GM23248 (cell line): ENCODE data around the gene SMCP. TPM values are rescaled to one million over a fixed set of nuclear protein-coding genes. Genes with fewer than 3 reads are reported as not detected.

ENCODE experiments used
- DNase-seq: peaks from one replicate; pipeline ENCODE4 v3.0.0-alpha.2; 2015
- H2AFZ ChIP-seq: fragments of 200-600 bp; sonication (generic); 2 replicates; pipeline ENCODE4 v1.6.1; 2016; ENCODE audit warnings: antibody characterized with exemption
- H3F3A ChIP-seq: fragments of 200-600 bp; sonication (generic); 2 replicates; pipeline ENCODE4 v1.6.1; 2016; ENCODE audit warnings: mild to moderate bottlenecking, antibody characterized with exemption, mixed run types; ENCODE audit not compliant: insufficient read depth
- H3K27ac ChIP-seq: fragments of 200-600 bp; sonication (generic); 2 replicates; pipeline ENCODE4 v1.5.1; 2016; ENCODE audit warnings: mild to moderate bottlenecking
- H3K27me3 ChIP-seq: fragments of 200-600 bp; sonication (generic); replicated peaks from 2 replicates; pipeline ENCODE4 v1.6.1; 2016; ENCODE audit warnings: mild to moderate bottlenecking; ENCODE audit not compliant: insufficient read depth
- H3K36me3 ChIP-seq: fragments of 200-600 bp; sonication (generic); 2 replicates; pipeline ENCODE4 v1.6.1; 2016; ENCODE audit warnings: low read depth, mild to moderate bottlenecking
- H3K4me1 ChIP-seq: fragments of 200-600 bp; sonication (generic); 2 replicates; pipeline ENCODE4 v1.6.1; 2016; ENCODE audit warnings: mild to moderate bottlenecking; ENCODE audit not compliant: insufficient read depth
- H3K4me2 ChIP-seq: fragments of 200-600 bp; sonication (generic); one replicate; pipeline ENCODE4 v1.6.1; 2016; ENCODE audit warnings: mild to moderate bottlenecking; ENCODE audit not compliant: unreplicated experiment
- H3K4me3 ChIP-seq: fragments of 200-600 bp; sonication (generic); 2 replicates; pipeline ENCODE4 v1.5.1; 2016; ENCODE audit warnings: mild to moderate bottlenecking
- H3K79me2 ChIP-seq: fragments of 200-600 bp; sonication (generic); 2 replicates; pipeline ENCODE4 v1.6.1; 2016; ENCODE audit warnings: mild to moderate bottlenecking; ENCODE audit not compliant: insufficient read depth
- H3K9ac ChIP-seq: fragments of 200-600 bp; sonication (generic); 2 replicates; pipeline ENCODE4 v1.6.1; 2016; ENCODE audit warnings: mild to moderate bottlenecking
- H3K9me2 ChIP-seq: fragments of 200-600 bp; sonication (generic); 2 replicates; pipeline ENCODE4 v1.6.1; 2016; ENCODE audit warnings: mixed run types, mild to moderate bottlenecking, moderate library complexity; ENCODE audit not compliant: insufficient read depth
- H3K9me3 ChIP-seq: fragments of 200-600 bp; sonication (generic); one replicate; pipeline ENCODE4 v1.6.1; 2017; ENCODE audit warnings: low read depth
- H4K20me1 ChIP-seq: fragments of 200-600 bp; sonication (generic); 2 replicates; pipeline ENCODE4 v1.6.0; 2016; ENCODE audit not compliant: insufficient read depth
- EZH2 ChIP-seq: fragments of 200-600 bp; sonication (generic); IDR thresholded peaks from 2 replicates; pipeline ENCODE4 v1.6.1; 2018; ENCODE audit warnings: antibody characterized with exemption, mild to moderate bottlenecking; ENCODE audit not compliant: insufficient read depth, poor library complexity, severe bottlenecking
- EZH2phosphoT487 ChIP-seq: fragments of 200-600 bp; sonication (generic); IDR thresholded peaks from 2 replicates; pipeline ENCODE4 v1.6.1; 2018; ENCODE audit warnings: antibody characterized with exemption, moderate library complexity, mild to moderate bottlenecking, low read depth; ENCODE audit not compliant: insufficient read depth
- WGBS, 2 experiments: methylation state at CpG; one replicate each; pipeline ENCODE4 v1.1.6; 2015 to 2017; ENCODE audit warnings: low lambda C conversion rate in 2 of 2, low coverage in 1 of 2; ENCODE audit errors: missing lambda C conversion rate in 2 of 2; 5-methylcytosine and 5-hydroxymethylcytosine counted together
- in situ Hi-C: fragments of 300-500 bp; cut with MboI; formaldehyde crosslinking; loops from 2 replicates; pipeline ENCODE4 v1.15.0; 2020
- polyA plus RNA-seq: library from polyadenylated mRNA; unstranded; fragments of >200 nt; fragmentation: Nextera tagmentation; extraction: Ambion mirVana; gene quantifications from 2 replicates; pipeline ENCODE4 v1.2.1, GENCODE V29; 2016
- total RNA-seq: library from RNA; depleted of rRNA; stranded (reverse); fragments of >200 nt; shearing (Covaris generic); gene quantifications from 2 replicates; pipeline ENCODE4 v1.2.3, GENCODE V29; 2014

The SMCP gene
- total and polyA plus RNA-seq, 2 experiments from 2014 or later: not detected

DNA sequence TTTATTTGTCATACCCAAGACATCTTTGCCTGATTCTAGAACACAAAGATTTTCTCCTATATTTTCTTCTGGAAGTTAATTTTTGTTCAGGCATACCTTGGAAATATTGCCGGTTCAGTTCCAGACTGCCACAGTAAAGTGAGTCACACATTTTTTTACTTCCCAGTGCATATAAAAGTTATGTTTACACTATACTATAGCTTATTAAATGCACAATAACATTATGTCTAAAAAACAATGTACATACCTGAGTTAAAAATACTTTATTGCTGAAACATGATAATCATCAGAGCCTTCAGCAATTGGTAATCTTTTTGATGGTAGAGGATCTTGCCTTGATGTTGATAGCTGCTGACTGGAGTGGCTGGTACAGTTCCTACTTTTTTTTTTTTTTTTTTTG, 10.0 kb downstream of the SMCP start:
- H3K9ac ChIP-seq: no peak overlapping the region
- no peak overlapping the region for H2AFZ ChIP-seq
- H3K9me2 ChIP-seq: no peaks in the 10 kb centered on the region
- peaks cover 19% of the 10 kb centered on the region for H3K4me1 ChIP-seq
- no peak overlapping the region for H3K27ac ChIP-seq
- H3K4me2 ChIP-seq: no peak overlapping the region
- H3K4me3 ChIP-seq: no peak overlapping the region
- H3K79me2 ChIP-seq: no peaks in the 10 kb centered on the region
- H3K27me3 ChIP-seq: no peaks in the 10 kb centered on the region
- in situ Hi-C loops: no loop called here
- H3F3A ChIP-seq: peaks cover 24% of the 10 kb centered on the region
- TF ChIP-seq EZH2phosphoT487 (no peak), EZH2 (no peak)
- no peak for DNase-seq
- H3K9me3 ChIP-seq: no peaks in the 10 kb centered on the region
- H4K20me1 ChIP-seq: no peaks in the 10 kb centered on the region
- H3K36me3 ChIP-seq: no peaks in the 10 kb centered on the region
- 60 to 63% methylated on average over 1 of the region's 1 CpG for WGBS, 2 experiments

DNA sequence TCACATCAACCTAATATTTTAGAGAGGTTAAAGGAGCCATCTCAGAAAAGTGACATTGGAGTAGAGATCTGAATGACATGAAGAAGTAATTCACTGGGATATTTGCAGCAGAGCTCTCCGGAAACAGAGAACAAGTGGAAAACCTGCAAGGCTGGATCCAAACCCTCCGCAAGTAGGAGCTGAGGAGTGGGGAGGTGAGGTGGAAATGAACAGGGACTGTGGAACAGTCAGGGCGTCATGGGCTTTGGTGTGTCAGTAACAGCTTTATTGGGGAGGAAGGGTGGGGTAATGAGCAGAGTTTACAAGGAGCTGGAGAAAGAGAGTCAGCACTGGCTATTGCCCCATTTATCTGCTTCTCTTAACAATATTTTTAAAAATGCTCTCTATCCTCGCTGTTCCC, 20.9 kb downstream of the SMCP start:
- Histone ChIP-seq H3K9me3 (no peaks in the 10 kb centered on the region), H3K4me2 (no peak overlapping the region), H3F3A (no peaks in the 10 kb centered on the region), H2AFZ (no peak overlapping the region), H3K9ac (no peak overlapping the region), H3K4me3 (no peak overlapping the region), H4K20me1 (no peaks in the 10 kb centered on the region), H3K27ac (no peak overlapping the region), H3K27me3 (no peaks in the 10 kb centered on the region), H3K79me2 (no peaks in the 10 kb centered on the region), H3K9me2 (no peaks in the 10 kb centered on the region), H3K36me3 (no peaks in the 10 kb centered on the region), H3K4me1 (no peaks in the 10 kb centered on the region)
- WGBS, 2 experiments: 83 to 84% methylated on average over 4 of the region's 4 CpGs
- TF ChIP-seq EZH2phosphoT487 (no peak), EZH2 (no peak)
- no peak for DNase-seq
- in situ Hi-C loops: no loop called here

DNA sequence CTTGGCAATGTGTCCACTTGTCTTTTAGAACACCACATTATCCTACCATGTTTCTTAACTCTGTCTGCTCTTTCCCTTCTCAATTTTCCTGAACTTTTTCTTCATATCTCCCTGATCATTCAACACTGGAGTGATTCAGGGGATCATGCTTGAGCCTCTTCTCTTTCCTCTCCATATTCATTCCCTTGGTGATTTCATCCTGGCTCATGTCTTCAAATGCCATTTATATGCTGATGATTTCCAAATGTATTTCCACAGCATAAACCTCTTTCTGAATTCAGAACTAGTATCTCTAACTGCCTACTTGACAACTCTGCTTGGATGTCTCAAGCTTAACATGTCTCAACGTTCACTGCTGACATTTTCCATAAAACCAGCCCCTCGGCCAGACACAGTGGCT, 21.8 kb downstream of the SMCP start:
- Histone ChIP-seq H3K9me3 (no peaks in the 10 kb centered on the region), H3F3A (peaks cover 2% of the 10 kb centered on the region), H3K27me3 (no peaks in the 10 kb centered on the region), H3K27ac (no peak overlapping the region), H2AFZ (no peak overlapping the region), H4K20me1 (no peaks in the 10 kb centered on the region), H3K4me2 (no peak overlapping the region), H3K9ac (no peak overlapping the region), H3K9me2 (no peaks in the 10 kb centered on the region), H3K4me1 (peaks cover 2% of the 10 kb centered on the region), H3K36me3 (no peaks in the 10 kb centered on the region), H3K79me2 (no peaks in the 10 kb centered on the region), H3K4me3 (no peak overlapping the region)
- TF ChIP-seq EZH2 (no peak), EZH2phosphoT487 (no peak)
- in situ Hi-C loops: no loop called here
- no peak for DNase-seq
- 75 to 76% methylated on average over 2 of the region's 2 CpGs for WGBS, 2 experiments

DNA sequence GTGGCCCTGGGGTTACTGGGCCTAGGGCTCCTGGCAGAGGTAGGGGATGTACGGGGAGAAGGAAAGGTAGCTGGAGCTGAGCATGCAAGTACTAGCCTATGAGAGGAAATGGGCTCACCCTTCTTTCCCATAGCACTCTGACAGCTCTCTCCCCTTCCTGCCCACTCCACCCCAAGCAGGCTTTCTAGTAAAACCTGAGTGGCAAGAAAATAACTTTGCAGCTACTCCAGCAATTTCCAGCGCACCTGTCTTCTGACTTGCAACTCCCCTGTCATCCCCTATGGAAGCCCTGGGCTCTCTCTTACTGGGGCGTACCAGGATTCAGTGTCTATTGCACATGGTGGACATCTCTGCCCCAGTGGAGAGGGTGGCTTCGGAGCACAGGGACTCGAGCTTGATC, 23.5 kb downstream of the SMCP start:
- DNase-seq: no peak
- no peak overlapping the region for H3K4me2 ChIP-seq
- H3K4me1 ChIP-seq: peaks cover 19% of the 10 kb centered on the region
- no peak overlapping the region for H3K4me3 ChIP-seq
- no peaks in the 10 kb centered on the region for H3K36me3 ChIP-seq
- H2AFZ ChIP-seq: no peak overlapping the region
- no peaks in the 10 kb centered on the region for H3K9me3 ChIP-seq
- no peaks in the 10 kb centered on the region for H3K27me3 ChIP-seq
- no peaks in the 10 kb centered on the region for H4K20me1 ChIP-seq
- H3F3A ChIP-seq: peaks cover 14% of the 10 kb centered on the region
- in situ Hi-C loops: no loop called here
- H3K9me2 ChIP-seq: no peaks in the 10 kb centered on the region
- WGBS, 2 experiments: 81 to 82% methylated on average over 5 of the region's 5 CpGs
- H3K9ac ChIP-seq: no peak overlapping the region
- H3K79me2 ChIP-seq: no peaks in the 10 kb centered on the region
- TF ChIP-seq EZH2: no peak
- TF ChIP-seq EZH2phosphoT487: no peak
- H3K27ac ChIP-seq: no peak overlapping the region

DNA sequence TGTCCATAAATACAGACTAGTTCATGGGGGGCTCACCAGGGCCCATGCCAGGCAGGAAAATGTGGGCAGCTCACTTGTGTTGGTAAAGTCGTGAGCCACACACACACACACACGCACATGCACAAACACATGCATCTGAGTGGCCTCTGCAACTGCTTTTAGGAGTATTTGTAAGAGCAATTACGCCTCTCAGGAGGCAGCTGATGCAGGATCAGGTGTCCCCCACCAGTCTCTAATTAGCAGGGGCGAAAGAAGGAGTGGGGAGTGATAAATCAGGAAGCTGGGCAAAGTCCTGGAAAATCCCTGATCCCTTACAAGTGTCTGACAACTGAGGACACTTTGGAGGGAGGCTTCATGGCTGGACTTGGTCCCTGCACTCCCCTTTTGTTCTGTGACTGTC, 24.5 kb downstream of the SMCP start:
- Histone ChIP-seq H3F3A (peaks cover 21% of the 10 kb centered on the region), H3K4me3 (no peak overlapping the region), H3K27me3 (no peaks in the 10 kb centered on the region), H3K4me2 (no peak overlapping the region), H3K9me2 (no peaks in the 10 kb centered on the region), H3K27ac (no peak overlapping the region), H3K9ac (no peak overlapping the region), H3K79me2 (no peaks in the 10 kb centered on the region), H2AFZ (no peak overlapping the region), H3K4me1 (peaks cover 29% of the 10 kb centered on the region), H4K20me1 (no peaks in the 10 kb centered on the region), H3K9me3 (no peaks in the 10 kb centered on the region), H3K36me3 (no peaks in the 10 kb centered on the region)
- 88 to 90% methylated on average over 4 of the region's 4 CpGs for WGBS, 2 experiments
- no peak for DNase-seq
- in situ Hi-C loops: no loop called here
- no peak for TF ChIP-seq EZH2
- TF ChIP-seq EZH2phosphoT487: no peak
